ENCODE results near the gene MAPK1.
"Not testable (repeated sequence)": the region's sequence is repeated elsewhere in the genome, so short reads cannot be mapped to it uniquely, and the experiment has no call there.

Gene MAPK1

GRCh38 chr22:21845558-21846453, 21.6 kb downstream of the MAPK1 start:
- DNase-seq: no peak

- no peak for DNase-seq
These were observed 24.5 kb downstream of the MAPK1 start for GRCh38 chr22:21842946-21843345.

GRCh38 chr22:21841422-21841821, 26.0 kb downstream of the MAPK1 start:
- no peak for DNase-seq

DNA sequence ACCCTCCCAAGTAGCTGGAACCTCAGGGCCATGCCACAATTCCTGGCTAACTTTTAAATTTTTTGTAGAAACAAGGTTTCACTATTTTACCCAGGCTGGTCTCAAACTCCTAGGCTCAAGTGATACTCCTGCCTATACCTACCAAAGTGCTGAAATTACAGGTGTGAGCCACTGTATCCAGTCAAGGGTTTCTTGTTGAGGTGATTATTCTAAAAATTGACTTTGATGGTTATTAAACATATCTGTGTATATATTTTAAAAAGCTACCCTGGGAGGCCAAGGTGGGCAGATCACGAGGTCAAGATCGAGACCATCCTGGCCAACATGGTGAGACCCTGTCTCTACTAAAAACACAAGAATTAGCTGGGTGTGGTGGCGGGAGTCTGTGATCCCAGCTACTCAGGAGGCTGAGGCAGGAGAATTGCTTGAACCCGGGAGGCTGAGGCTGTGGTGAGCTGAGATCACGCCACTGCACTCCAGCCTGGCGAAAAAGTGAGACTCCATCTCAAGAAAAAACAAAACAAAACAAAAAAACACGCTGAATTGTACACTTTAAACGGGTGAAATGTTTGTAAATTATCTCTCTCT, 27.1 kb downstream of the MAPK1 start:
- DNase-seq: no peak

- DNase-seq: no peak
These were observed 27.7 kb downstream of the MAPK1 start for GRCh38 chr22:21839765-21840140.

GRCh38 chr22:21839104-21839764, 28.2 kb downstream of the MAPK1 start:
- not testable (repeated sequence) for DNase-seq

GRCh38 chr22:21837248-21837979, 30.0 kb downstream of the MAPK1 start:
- DNase-seq: no peak

DNA sequence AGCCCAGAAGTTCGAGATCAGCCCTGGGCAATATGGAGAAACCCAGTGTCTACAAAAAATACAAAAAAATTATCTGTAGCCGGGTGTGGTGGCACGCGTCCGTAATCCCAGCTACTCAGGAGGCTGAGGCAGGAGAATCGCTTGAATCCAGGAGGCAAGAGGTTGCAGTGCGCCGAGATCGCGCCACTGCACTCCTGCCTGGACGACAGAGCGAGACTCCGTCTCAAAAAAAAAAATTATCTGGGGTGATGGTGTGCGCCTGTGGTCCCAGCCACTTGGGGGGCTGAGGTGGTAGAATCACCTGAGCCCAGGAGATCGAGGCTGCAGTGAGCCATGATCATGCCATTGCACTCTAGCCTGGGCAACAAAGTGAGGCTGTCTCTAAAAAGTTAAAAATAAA, 31.0 kb downstream of the MAPK1 start:
- not testable (repeated sequence) for DNase-seq

DNA sequence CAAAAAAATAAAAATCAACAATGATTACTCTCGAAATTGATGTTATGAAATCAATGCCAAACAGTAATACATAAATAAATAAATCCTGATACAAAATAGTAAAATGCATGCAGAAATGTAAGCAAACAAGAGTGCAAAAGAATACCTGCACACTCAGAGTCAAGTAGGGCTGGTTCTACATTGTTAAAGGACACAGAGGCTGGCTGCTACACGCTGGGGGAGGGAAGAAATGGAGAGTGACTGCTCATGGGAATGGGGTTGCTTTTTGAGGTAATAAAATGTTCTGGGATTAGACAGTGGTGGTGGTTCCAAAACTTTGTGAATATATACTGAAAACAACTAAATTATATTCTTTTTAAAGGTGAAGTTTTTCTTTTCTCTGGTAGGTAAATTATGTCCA, 32.1 kb downstream of the MAPK1 start:
- DNase-seq: no peak

DNA sequence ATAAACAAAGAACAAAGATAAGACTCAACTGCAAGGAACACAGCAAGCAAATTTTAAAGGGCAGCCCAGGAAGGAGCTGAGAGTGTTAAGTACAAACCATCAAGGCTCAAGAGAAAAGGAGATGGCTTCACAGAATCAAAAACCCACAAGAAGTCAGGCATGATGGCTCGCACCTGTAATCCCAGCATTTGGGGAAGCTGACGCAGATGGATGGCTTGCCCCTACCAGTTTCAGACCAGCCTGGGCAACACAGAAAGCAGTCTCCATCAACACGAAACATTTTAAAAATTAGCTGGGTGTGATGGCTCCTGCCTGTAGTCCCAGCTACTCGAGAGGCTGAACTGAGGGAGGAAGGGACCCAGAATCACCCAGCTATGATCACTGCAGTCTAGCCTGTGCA, 32.6 kb downstream of the MAPK1 start:
- no peak for DNase-seq

GRCh38 chr22:21832291-21833290, 34.9 kb downstream of the MAPK1 start:
- no peak for DNase-seq

GRCh38 chr22:21829523-21829922, 37.9 kb downstream of the MAPK1 start:
- DNase-seq: no peak

DNA sequence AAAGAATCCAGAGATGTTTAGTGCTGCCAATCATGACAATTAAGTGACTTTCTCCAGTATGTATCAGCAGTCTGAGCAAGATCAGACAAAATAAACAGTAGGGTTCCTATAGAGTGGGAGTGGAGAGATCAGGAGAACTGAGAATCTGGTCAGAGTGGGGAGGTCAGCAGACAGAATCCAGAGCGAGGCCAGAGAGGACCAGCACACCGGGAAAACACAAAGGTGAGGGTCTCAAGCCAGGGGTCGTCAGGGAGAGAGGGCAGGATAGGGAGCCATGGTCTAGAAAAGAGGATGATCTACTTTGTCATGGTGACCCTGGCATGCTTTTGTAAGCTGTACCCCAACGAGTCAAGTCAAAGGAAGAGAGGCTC, 39.2 kb downstream of the MAPK1 start:
- no peak for DNase-seq

DNA sequence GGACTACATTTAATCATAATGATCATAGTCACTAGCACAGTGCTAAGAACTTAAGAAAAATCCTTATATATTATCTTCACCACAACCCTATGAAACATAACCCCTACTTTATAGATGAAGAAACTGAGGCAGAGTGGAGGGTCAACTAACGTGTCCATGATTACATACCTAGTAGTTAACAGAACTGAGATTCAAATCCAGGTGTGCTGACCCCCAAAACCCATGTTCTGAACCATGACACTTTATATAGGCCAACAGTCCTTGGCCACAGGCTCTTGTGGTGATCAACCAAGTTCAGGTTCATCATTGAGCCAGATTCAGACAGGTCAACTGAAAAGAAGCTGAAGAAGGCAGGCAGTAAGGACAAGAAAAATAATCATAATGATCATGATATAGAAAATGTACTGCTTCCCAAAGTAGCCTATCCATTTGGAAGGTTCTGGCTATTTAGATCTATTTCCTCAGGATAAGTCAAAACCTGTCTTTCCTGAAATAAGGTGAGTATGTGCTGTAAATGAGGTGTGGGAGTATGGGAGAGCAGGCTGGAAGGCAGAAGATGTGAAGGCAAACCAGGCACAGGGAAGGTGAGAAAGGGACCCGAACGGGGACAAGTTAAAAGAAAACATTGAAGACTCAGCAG, 39.7 kb downstream of the MAPK1 start:
- no peak for DNase-seq

DNA sequence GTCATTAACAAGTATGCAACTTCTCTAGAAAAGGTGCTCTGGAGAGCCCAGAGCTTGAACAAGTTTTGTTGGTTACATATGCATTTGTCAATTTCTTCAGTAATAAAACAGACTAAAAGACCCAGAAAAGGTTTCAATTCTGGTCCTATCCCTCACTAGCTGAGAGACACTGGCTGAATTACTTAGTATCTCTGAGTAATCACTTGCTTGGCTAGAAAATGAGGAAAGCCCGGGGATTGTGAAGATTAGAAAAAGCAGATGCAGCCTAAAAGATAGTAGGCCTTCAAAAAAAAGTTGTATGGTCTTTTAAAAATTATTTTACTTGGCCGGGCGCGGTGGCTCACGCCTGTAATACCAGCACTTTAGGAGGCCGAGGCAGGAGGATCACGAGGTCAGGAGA, 41.2 kb downstream of the MAPK1 start:
- DNase-seq: no peak

- not testable (repeated sequence) for DNase-seq
These were observed 42.5 kb downstream of the MAPK1 start for GRCh38 chr22:21824962-21825361.

GRCh38 chr22:21824445-21824912, 43.0 kb downstream of the MAPK1 start:
- no peak for DNase-seq

- DNase-seq: no peak
These were observed 43.6 kb downstream of the MAPK1 start for GRCh38 chr22:21823740-21824444.

- DNase-seq: no peak
These were observed 48.2 kb downstream of the MAPK1 start for GRCh38 chr22:21819183-21819770.

GRCh38 chr22:21818487-21819182, 48.8 kb downstream of the MAPK1 start:
- no peak for DNase-seq
